OCI-LY1 (cell line): ENCODE measurements around the gene SYT5.

ENCODE experiments used
- EZH2 ChIP-seq: fragments of 200-600 bp; sonication (generic), shearing (Covaris generic); IDR thresholded peaks from 2 replicates; pipeline ENCODE4 v1.8.0; 2017; ENCODE audit warnings: borderline replicate concordance, mixed run types, mild to moderate bottlenecking, antibody characterized with exemption, low read length, moderate library complexity, mixed read lengths
- TF ChIP-seq, protein P1 (sequence below): fragments of 200-600 bp; sonication (generic), shearing (Covaris generic); IDR thresholded peaks from 2 replicates; pipeline ENCODE4 v1.5.1; 2017; ENCODE audit warnings: mild to moderate bottlenecking, antibody characterized with exemption, low read length, moderate library complexity, mixed read lengths

DNA sequence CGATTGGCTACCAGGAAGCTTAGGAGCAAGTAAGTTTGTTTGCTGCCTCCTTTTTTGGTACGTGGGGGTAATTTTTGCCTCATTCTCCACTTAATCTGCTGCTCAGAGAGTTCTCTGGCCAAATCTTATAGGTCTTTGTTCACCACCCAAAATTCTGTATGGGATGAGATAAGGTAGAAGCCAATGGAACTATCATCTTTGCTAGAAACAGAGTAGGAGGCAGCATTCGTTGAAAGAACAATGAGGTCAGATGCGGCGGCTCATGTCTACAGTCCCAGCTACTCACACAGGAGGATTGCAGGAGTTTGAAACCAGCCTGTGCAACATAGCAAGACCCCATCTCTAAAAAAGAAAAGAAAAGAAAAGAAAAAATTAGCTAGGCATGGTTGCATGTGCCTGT, 8.6 kb downstream of the SYT5 start:
- TF ChIP-seq, protein P1, sequence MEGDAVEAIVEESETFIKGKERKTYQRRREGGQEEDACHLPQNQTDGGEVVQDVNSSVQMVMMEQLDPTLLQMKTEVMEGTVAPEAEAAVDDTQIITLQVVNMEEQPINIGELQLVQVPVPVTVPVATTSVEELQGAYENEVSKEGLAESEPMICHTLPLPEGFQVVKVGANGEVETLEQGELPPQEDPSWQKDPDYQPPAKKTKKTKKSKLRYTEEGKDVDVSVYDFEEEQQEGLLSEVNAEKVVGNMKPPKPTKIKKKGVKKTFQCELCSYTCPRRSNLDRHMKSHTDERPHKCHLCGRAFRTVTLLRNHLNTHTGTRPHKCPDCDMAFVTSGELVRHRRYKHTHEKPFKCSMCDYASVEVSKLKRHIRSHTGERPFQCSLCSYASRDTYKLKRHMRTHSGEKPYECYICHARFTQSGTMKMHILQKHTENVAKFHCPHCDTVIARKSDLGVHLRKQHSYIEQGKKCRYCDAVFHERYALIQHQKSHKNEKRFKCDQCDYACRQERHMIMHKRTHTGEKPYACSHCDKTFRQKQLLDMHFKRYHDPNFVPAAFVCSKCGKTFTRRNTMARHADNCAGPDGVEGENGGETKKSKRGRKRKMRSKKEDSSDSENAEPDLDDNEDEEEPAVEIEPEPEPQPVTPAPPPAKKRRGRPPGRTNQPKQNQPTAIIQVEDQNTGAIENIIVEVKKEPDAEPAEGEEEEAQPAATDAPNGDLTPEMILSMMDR = no peak
- TF ChIP-seq EZH2 = no peak
